ENCODE results near the gene MEGF11. TPM values are rescaled to one million over a fixed set of nuclear protein-coding genes. Genes with fewer than 3 reads are reported as not detected.

The MEGF11 gene
- total RNA-seq, 1 donor from 2014 or later: 6.2 TPM

DNA sequence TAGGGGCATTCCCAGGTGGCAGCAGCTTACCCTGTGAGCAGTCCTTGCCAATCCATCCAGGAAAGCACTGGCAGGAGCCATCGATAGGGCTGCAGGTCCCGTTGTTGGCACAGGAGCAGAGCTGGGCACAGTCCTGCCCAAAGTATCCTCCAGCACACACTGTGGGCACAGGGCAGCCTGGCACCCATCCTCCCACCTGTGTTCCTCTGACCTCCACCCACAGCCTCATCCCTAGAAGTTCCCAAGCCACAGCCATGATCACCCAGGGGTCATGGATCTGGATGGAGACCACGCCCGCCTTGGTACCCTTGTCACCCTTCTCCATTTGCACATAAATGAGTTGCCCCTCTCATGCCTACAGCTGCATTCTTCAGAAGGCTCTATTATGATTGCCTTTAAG is 335.6 kb downstream of the MEGF11 start:
- no peak for DNase-seq (ENCODE audit: low read depth)

DNA sequence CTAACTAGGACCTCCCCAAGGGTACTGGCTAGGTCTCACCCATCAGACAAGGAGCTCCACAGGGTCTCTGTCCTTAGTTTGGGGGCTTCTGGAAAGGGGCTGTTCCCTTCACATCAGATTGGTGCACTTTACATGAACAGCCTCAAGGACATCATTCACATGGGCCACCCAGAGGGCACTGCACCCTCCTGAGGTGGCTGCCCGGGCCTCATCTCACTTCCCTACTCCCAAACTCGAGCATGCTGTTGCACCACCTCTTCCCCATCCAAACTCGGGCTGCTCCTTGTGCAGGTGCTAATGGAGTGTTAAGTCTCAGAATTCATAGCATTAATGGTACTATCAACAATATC is 336.2 kb downstream of the MEGF11 start:
- no peak for DNase-seq (ENCODE audit: low read depth)

DNA sequence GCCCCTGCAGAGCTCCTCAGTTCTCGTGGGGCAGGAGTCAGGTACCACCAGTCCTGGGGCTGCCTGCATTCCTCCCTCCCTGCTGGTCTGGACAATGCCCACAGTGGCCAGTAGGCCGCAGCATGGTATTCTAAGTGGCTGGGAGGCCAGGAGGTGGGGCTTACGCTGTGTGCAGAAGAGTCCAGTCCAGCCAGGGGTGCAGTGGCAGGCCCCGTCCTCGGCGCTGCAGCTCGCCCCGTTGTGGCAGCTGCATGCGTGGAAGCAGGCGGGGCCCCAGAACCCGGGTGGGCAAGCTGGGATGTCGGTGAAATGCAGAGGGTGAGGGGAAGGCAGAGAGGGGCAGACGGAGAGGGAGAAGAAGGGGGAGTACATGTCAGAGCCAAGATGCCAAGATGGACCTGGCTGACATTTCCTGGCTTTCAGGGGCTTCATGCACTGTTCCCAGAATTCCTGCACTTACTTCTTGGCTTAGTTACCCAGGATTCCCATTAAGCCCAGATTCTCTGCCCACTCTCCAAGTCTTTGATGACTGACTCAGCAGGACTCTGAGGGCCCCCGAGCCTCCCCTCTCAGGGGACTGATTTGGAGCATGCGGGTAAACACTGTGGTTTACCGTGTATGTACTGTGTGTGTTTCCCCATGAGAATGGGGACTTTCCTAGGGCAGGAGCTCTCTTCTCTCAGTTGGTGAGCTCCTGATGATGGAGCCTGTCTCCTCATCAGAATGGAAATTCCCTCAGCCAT is 336.7 kb downstream of the MEGF11 start:
- peak; percentile 62 for DNase-seq (ENCODE audit: low read depth)

DNA sequence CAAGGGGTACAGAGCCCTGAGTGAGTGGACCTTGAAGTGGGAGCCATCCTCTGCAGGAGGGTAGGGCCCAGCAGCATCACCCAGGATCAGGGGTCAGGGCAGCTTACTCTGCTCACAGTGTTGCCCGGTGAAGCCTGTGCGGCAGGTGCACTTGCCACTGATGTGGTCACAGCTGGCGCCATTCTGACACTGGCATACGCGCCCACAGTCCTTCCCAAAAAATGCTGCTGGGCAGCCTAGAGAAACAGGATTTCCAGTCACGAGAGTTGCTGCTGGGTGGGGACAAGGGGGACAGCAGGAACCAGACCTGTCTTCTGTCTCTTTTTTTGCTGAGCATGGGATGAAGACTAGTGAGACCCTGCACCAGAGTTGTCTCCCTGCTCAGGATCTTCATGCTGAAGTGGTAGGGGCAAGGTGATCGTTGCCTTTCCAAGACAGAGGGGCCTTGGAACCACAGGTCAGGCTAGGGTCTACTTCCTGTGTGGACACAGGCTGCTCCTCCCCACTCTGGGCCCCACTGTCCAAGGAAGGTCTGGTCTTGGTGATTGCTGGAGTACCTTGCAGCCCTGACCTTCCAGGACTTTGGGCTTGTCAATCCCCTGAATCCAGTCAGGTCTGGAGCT is 337.4 kb downstream of the MEGF11 start:
- no peak for DNase-seq (ENCODE audit: low read depth)

DNA sequence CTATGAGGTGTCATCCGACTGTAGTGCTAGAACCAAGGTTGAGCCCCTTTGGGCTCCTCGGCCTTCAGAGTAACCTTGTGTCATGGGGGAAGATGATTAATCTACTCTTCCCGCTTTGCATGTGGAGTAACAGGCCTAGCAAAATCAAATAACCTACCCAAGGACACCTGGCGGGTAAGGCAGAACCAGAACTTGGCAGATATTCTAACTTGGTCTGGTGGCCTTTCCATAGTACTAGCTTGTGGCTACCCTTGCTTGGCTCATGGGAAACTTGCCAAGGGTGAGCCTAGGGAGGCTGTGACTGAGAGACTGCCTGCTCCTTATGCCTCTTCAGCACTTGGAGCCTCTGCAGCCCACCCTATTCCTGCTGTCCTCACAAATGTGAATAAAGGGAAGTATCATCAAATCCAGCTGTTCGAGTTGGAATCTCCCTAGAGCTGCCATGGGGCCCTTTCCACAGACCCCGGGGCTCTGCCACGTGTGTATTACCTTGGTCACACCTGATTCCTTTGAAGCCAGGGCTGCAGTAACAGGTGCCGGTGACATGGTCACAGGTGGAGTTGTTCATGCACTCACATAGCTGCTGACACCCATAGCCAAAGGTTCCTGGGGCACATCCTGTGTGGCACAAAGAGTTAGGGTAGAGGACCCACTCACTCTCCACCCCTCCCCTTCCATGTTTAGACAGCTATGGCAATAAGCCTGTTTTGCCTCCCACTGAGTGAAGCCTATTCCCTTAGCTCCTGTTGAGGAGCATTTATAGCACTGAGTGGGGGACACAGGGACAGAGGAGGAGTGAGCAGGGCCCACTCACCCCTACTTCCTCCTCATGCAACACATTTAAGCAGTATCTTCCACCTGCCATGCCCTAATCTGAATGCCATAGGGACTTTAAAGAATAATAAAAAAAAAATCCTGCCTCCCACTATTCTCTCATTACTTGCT is 338.3 kb downstream of the MEGF11 start:
- DNase-seq (ENCODE audit: low read depth): no peak

DNA sequence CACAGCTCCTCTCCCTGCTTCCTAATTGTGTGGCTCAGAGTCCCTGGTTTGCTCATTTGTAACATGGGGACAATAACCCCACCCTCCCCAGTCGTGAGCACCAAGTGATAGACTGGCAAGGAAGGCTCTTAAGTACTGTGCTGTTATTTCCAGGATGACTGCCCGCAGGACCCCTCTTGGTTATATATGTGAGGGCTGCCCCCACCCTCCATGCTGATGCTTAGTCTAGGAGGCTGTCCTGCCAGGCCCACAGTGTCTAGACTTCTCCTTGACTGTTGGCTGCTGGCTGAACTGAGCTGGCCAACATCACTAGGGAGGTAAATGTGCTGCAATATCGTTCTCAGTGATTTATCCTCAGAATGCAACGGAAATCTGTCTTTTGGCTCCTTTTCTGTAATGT is 339.2 kb downstream of the MEGF11 start:
- no peak for DNase-seq (ENCODE audit: low read depth)

DNA sequence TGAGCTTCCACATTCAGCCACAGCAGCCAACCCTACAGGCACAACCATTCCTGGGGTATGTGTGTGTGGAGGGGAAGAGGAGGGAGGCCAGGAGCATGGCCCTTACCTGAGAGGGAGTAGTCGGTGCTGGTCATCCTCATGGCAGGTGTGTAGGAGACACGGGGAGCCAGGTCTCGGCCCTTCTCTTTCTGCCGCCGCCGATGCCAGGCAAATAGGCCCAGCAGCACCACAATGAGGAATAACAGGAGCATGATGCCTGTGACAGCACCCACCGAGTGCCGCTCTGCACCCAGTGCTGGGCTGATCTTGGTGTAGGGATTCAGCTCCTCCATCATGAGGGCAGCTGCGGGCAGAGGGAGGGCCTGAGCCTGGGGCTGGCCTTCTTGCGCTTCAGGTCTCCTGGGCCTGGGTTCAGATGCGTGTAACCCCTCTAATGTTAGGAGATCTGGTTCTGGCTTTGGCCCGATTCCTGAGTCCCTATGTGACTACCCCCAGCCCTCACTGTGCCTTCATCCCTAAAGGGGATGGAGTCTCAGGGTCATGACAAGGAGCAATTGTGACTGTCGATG is 339.8 kb downstream of the MEGF11 start:
- no peak for DNase-seq (ENCODE audit: low read depth)

DNA sequence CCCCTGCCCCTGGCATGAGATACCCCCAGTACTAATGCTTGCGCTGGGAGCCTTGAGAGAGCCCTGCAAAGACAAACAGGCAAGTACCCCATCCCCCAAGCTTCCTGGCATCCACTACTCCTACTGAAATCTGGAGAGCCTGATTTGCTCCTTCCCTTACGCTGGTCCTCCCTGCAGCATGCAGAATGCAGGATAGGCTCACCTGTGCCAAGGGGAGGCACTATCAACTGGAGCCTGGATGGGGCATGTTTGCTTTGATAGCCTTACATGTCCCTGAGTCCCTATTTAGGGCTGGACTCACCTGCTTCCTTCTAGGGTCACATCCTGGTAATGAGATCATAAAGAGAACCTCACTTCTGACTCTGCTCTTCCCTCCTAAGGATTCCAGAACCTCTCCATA is 341.3 kb downstream of the MEGF11 start:
- no peak for DNase-seq (ENCODE audit: low read depth)

DNA sequence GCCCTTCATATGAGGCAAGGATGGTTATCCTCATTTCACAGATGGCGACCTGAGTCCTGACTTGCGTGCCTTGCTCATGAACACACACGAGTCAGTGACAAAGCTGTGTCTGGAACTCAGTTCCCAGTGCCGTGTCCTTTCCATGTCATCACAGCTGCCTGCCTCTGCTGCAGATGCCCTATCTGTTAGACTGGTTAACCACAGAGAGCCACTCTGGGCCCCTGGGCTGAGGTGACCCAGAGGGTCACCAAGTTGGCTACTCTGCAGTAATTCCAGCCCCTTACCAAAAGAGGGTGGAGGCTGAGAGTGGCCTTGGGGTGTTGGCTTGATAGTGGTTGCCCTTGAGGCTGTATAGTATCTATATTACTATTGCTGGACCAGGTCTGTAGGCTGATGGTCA is 343.2 kb downstream of the MEGF11 start:
- no peak for DNase-seq (ENCODE audit: low read depth)

DNA sequence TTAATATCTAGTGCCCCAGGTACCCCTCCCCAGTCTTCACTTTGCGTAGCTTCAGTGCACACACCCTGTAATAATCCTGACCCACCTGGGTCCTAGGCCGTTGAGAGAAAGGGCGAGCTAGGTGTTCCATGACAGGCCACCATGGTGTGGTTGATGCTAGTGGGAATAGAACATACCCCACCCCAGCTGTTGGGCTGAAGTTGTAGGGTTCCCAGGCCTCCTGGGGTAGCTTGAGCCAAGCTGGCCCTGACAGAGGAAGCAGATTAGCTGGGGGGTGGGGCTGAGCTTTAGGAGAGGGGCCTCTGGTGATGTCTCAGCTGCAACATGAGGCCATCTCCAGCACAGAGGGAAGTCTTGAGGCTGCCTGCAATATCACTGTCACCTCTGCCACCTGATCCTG is 343.7 kb downstream of the MEGF11 start:
- no peak for DNase-seq (ENCODE audit: low read depth)

DNA sequence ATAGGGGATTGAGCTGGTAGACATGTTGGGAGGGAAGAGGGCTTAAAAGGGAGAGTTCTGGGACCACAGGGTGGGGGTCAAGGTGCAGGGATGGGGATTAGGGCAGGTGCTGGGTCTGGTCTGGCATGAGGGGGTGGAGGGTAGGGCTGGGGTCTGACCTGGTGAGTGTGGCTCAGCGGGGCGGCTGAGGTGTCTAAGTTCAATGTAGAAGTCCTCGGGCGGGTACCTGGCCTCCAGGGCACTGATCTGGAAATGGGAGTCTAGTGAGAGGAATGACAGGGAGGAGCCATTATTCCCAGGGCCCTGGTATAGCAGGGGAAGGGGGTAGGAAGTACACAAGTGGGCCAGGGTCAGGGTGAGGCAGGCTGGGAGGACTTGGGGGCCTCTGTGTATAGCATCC is 344.7 kb downstream of the MEGF11 start:
- no peak for DNase-seq (ENCODE audit: low read depth)

DNA sequence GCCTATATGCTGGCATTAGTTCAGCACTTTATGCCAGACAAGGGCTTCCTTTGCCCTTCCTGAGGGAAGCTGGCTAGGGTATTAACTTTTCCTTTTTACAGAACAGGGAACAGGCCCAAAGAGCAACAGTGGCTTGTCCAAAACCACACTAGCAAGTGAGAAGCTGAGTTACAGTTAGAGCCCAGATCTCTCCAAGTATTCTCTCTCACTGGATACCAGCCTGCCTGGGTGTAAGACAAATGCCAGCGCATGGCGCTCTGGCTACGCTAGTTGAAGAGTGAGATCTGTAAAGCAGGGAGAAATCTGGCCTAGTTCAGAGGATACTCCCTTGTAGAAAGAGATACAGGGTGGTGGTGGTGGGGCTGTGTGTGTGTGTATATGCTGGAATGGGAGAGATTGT is 345.9 kb downstream of the MEGF11 start:
- no peak for DNase-seq (ENCODE audit: low read depth)

DNA sequence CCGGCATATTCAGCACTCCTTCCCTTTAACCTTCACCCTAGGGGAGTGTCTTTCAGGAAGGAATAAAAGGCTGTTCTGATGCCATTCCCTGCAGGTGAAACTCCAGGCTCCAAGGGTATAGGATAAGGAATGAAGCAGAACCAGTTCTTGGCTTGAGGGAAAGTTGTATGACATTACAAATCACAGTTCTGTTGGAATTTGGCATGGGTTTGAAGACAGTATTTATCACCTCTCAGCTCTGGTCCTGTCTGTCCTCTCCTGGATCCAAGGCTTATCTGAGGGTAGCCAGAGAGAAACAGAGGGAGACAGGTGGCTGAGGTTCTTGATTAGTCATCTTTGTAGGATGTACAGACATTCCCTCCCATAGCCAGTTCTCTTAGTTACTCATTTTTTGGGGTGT is 347.2 kb downstream of the MEGF11 start:
- no peak for DNase-seq (ENCODE audit: low read depth)

DNA sequence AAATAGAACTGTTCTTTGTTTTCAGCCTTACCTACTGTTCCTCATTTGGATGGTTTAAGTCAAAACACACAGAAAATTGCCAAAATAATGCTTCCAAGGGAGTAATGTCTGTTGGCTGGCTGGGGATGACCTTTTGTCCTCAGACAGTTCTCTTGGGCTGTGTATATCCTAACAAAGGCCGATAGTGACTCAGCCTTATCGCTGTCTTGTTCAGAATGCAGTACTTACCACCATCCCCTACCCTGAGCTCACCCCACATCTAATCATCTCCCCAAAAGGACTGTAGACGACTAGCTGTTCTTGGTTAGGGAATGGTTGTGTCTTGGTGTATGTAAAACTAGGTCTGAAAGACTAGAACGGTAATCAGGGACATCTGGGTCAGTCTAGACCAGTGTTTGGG is 349.2 kb downstream of the MEGF11 start:
- no peak for DNase-seq (ENCODE audit: low read depth)

DNA sequence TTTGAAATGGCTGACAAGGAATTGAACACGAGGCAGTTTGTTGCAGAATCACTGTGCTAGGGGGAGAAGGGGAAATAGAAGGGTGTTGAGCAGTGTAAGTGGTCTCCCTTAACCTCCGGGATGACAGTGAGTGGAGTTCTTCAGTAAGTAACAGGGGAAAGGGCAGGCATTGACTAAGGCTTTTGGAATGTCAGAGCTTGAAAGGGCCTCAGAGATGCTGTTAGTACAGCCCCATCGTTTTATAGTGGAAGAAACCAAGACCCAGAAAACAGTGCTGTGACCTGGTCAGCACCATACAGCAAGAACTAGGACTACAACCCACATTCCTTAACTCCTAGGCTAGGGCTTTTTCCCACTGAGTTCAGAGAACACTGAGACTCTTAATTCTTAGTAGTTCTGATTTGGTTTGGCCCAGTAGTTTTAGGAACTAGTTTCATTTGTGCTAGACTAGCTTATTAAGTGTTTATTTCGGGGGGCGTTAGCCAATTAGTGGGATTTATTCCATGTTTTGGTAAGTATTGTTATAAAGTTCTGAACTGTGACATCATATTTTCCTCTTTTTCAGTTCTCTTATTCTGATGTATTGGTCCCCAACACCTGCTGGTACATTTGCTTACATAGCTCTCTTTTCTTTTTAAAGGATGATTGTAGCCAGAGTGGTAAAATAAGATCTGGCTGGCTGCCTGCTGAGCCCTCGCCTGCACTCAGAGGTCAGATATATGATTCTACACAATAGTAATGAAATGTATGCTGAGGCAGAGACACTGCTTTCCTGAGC is 350.1 kb downstream of the MEGF11 start:
- peak; percentile 28 for DNase-seq (ENCODE audit: low read depth)

DNA sequence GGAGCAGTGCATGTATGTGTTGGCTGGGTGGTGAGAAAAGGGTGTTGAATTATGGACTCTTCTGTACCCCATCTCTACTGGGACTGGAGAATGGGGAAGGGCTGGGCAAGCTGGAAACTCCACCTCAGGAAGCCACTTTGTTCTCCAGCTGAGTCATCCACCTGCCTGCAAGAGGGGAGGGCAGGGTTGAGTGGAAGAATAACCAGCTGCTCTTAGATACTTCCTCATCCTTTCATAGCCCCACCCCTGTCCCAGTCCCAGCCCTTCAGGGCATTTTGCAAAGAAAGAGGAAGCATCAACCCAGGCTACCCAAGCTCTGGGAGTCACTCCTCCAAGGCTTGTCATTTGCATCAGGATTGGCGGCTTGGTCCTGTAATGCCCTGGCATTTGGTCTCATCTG is 351.2 kb downstream of the MEGF11 start:
- peak; percentile 90 for DNase-seq (ENCODE audit: low read depth)

DNA sequence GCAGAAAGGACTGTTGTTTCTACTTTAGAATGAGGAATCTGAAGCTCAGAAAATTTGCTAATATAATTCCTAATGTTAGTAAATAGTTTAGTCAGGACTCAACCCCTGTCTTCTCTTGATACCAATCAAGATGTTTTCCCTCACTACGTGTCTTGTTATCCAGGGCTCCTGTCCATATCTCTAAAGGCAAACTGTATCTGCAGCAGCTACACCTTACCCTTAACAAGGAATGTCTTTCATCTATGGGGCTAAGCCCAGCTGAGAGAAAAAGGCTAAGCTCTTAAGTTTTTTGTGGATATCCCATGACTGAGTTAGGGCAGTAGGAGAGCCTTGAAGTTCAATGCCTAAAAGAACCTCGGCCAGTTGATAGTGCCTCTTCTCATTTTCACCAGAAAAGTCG is 351.7 kb downstream of the MEGF11 start:
- DNase-seq (ENCODE audit: low read depth): no peak

DNA sequence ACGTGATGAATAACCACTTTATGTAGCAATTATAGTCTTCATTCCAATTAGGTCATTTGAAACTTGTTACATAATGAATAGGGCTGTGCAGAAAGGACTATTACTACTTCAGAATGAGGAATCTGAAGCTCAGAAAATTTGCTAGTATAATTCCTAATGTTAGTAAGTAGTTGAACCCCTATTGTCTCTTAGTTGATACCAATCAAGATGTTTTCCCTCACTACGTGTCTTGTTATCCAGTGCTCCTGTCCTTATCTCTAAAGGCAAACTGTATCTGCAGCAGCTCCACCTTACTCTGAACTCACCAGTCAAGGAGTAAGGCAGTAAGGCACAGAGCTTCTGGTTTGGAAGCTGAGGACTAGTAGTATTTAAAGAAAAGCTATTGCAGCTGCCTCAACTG is 352.2 kb downstream of the MEGF11 start:
- no peak for DNase-seq (ENCODE audit: low read depth)

DNA sequence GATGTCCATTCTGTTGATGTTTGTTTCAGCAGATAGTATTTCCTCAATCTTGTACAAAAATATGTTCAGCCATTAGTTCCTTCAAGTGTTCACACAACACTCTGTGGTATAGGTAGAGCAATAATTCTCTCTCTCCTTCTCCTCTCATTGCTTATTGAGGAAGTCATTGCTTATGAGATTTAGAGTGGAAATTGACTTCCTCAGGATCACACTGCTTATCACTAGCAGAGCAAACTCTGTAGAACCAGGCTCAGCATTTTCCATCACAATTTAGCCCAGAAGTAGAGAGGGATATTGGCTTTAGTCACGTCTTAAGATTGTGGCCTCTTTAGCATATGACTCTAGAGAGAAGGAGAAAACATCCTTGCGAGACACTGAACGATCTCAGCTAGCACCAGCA is 353.1 kb downstream of the MEGF11 start:
- DNase-seq (ENCODE audit: low read depth): no peak

DNA sequence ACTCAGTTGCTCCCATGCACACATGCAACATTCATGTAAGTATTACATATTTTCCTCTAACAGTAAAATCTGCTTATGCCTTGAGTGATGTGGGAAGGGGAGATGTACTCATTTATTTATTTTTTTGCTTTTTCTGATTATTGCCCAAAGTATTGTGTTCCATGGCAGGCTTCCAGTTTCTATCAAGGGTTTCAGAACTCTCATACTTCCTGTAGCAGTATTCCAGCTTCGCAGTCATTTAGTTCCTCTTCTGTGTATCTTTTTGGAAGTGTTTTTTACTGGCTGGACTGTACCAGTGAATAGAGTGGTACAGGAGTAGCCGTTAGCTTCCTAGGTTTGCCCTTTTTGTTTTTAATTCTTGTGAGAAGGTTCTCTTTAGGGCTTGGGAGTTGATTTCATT is 357.3 kb downstream of the MEGF11 start:
- DNase-seq (ENCODE audit: low read depth): no peak

DNA sequence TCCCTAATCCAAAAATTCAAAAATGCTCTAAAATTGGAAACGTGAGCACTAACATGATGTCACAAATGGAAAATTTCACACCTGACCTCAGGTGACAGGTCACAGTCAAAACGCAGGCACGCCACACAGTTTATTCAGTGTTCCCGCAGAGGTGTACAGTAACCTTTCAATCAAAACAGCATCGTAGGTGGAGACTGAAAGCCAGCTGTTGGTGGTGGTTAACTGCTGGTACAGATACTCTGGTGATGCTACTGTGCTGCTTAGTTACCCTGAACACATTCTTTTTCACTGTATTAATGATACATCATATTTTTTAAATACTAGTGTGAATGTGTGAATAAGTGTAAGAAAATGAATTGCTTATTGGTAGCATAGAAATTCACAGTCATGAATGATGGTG is 360.5 kb downstream of the MEGF11 start:
- no peak for DNase-seq (ENCODE audit: low read depth)

DNA sequence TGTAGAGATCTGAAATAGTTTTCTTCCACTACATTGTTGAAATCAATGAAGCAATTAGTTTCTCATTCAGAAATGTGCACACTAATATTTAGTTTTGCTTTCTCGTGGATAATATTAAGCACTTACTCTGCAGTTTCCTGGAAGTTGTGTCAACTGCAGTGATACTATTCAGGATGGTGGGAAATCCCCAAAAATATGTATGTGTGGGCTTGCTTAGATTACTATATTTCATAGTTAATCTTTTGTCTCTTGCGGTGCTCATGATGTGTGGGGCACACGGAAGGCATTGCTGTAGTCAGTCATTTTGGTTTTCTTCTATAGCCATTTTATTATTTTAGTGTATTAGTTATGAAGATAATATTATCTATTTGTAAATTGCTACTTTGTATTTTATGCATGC is 364.6 kb downstream of the MEGF11 start:
- DNase-seq (ENCODE audit: low read depth): no peak

Measured in renal cortical epithelial cell (primary cell).